Measurements from ENCODE around the gene EN2.

The EN2 gene

GRCh38 chr7:155493744-155494538 is 36.0 kb downstream of the EN2 start:
- no peak overlapping the region for H3K4me3 ChIP-seq (replicated peaks in 1 of 2; ENCODE audit: low read depth in 2 of 2, low read length in 2 of 2)
- no peak for DNase-seq (ENCODE audit: low read depth in 2 of 2)
- TF ChIP-seq CTCF (IDR thresholded peaks at IDR 0.05; ENCODE audit: low read depth, low read length), result no peak

GRCh38 chr7:155494551-155494950 is 36.6 kb downstream of the EN2 start:
- no peak overlapping the region for H3K4me3 ChIP-seq (replicated peaks in 1 of 2; ENCODE audit: low read depth in 2 of 2, low read length in 2 of 2)
- no peak for DNase-seq (ENCODE audit: low read depth in 2 of 2)
- TF ChIP-seq CTCF (IDR thresholded peaks at IDR 0.05; ENCODE audit: low read depth, low read length), result no peak

- no peak overlapping the region for H3K4me3 ChIP-seq (replicated peaks in 1 of 2; ENCODE audit: low read depth in 2 of 2, low read length in 2 of 2)
- no peak for DNase-seq (ENCODE audit: low read depth in 2 of 2)
- no peak for TF ChIP-seq CTCF (IDR thresholded peaks at IDR 0.05; ENCODE audit: low read depth, low read length)
Observed at GRCh38 chr7:155495440-155496248, 37.7 kb downstream of the EN2 start.

- no peak for TF ChIP-seq CTCF (IDR thresholded peaks at IDR 0.05; ENCODE audit: low read depth, low read length)
- DNase-seq (ENCODE audit: low read depth in 2 of 2), result no peak
- no peak overlapping the region for H3K4me3 ChIP-seq (replicated peaks in 1 of 2; ENCODE audit: low read depth in 2 of 2, low read length in 2 of 2)
Observed at GRCh38 chr7:155496267-155497005, 38.5 kb downstream of the EN2 start.

GRCh38 chr7:155497149-155497901 is 39.4 kb downstream of the EN2 start:
- H3K4me3 ChIP-seq (replicated peaks in 1 of 2; ENCODE audit: low read depth in 2 of 2, low read length in 2 of 2), result no peak overlapping the region
- TF ChIP-seq CTCF (IDR thresholded peaks at IDR 0.05; ENCODE audit: low read depth, low read length), result no peak
- DNase-seq (ENCODE audit: low read depth in 2 of 2), result no peak

GRCh38 chr7:155505422-155505793 is 47.5 kb downstream of the EN2 start:
- H3K4me3 ChIP-seq (replicated peaks in 1 of 2; ENCODE audit: low read depth in 2 of 2, low read length in 2 of 2), result no peak overlapping the region
- no peak for DNase-seq (ENCODE audit: low read depth in 2 of 2)
- TF ChIP-seq CTCF (IDR thresholded peaks at IDR 0.05; ENCODE audit: low read depth, low read length), result no peak

All from cardiac fibroblast (primary cell).